SK-N-SH (cell line): ENCODE results near the gene KISS1R. TPM values are rescaled to one million over a fixed set of nuclear protein-coding genes. Genes with fewer than 3 reads are reported as not detected.

Experiments used
- CTCF ChIA-PET: fragments of 300-600, 350-600 bp; formaldehyde crosslinking; extraction: SDS; loops from one replicate; lab custom pipeline; 2021; lab: Yijun Ruan, JAX
- POLR2A ChIA-PET: fragments of 350-600 bp; sonication (Branson Sonifier 250); formaldehyde crosslinking; extraction: SDS; loops from one replicate; lab custom pipeline; 2020; ENCODE audit warnings: antibody characterized with exemption, inconsistent platforms; lab: Yijun Ruan, JAX
- DNase-seq: peaks from one replicate; pipeline ENCODE4 v3.0.0; 2012
- H2AFZ ChIP-seq: fragments of 200-600 bp; sonication (generic); 2 replicates; pipeline ENCODE4 v1.8.1; 2016; ENCODE audit warnings: antibody characterized with exemption, mild to moderate bottlenecking, low read depth
- H3F3A ChIP-seq: fragments of 200-600 bp; sonication (generic); replicated peaks from 2 replicates; pipeline ENCODE3; 2016; ENCODE audit warnings: antibody characterized with exemption, mild to moderate bottlenecking; ENCODE audit not compliant: insufficient read depth
- H3K27ac ChIP-seq, 2 experiments: fragments of 200-500 bp in 1 of 2; fragments of 200-600 bp in 1 of 2; sonication (Bioruptor generic) in 1 of 2; sonication (generic), shearing (Covaris generic) in 1 of 2; 2 replicates each; pipeline versions ENCODE4 v1.5.1 to v1.6.1; 2014 to 2016; ENCODE audit warnings: low read depth in 2 of 2, inconsistent platforms in 1 of 2, low read length in 1 of 2, mild to moderate bottlenecking in 1 of 2, mixed read lengths in 1 of 2
- H3K27me3 ChIP-seq: fragments of 200-600 bp; sonication (generic), shearing (Covaris generic); 2 replicates; pipeline ENCODE4 v1.6.1; 2016; ENCODE audit warnings: mixed run types; ENCODE audit not compliant: insufficient read depth
- H3K36me3 ChIP-seq, 2 experiments: fragments of 200-500 bp in 1 of 2; fragments of 200-600 bp in 1 of 2; sonication (Bioruptor generic) in 1 of 2; sonication (generic) in 1 of 2; replicated peaks in 1 of 2; 2 replicates each; pipeline versions ENCODE3 to v1.5.1; 2014 to 2016; ENCODE audit warnings: low read length in 1 of 2, mild to moderate bottlenecking in 1 of 2; ENCODE audit not compliant: insufficient read depth in 2 of 2, control insufficient read depth in 1 of 2
- H3K4me1 ChIP-seq, 2 experiments: fragments of 200-500 bp in 1 of 2; fragments of 200-600 bp in 1 of 2; sonication (Bioruptor generic) in 1 of 2; sonication (generic), shearing (Covaris generic) in 1 of 2; 2 replicates each; pipeline versions ENCODE4 v1.5.1 to v1.6.1; 2014 to 2016; ENCODE audit warnings: low read depth in 1 of 2, low read length in 1 of 2, mixed run types in 1 of 2; ENCODE audit not compliant: insufficient read depth in 2 of 2, control insufficient read depth in 1 of 2
- H3K4me2 ChIP-seq: fragments of 200-600 bp; sonication (generic), shearing (Covaris generic); 2 replicates; pipeline ENCODE4 v1.6.1; 2017; ENCODE audit warnings: mixed run types
- H3K4me3 ChIP-seq, 2 experiments: fragments of 200-500 bp in 1 of 2; fragments of 200-600 bp in 1 of 2; sonication (Bioruptor generic) in 1 of 2; sonication (generic), shearing (Covaris generic) in 1 of 2; 2 replicates each; pipeline versions ENCODE4 v1.5.1 to v1.8.1; 2014 to 2016; ENCODE audit warnings: low read depth in 2 of 2, inconsistent platforms in 1 of 2, low read length in 1 of 2, mild to moderate bottlenecking in 1 of 2, mixed read lengths in 1 of 2, moderate library complexity in 1 of 2
- H3K79me2 ChIP-seq: fragments of 200-600 bp; sonication (generic); 2 replicates; pipeline ENCODE4 v1.8.1; 2017; ENCODE audit warnings: mild to moderate bottlenecking; ENCODE audit not compliant: insufficient read depth
- H3K9ac ChIP-seq: fragments of 200-600 bp; sonication (generic); 2 replicates; pipeline ENCODE4 v1.6.1; 2017; ENCODE audit warnings: mixed run types
- H3K9me2 ChIP-seq: fragments of 200-600 bp; sonication (generic); 2 replicates; pipeline ENCODE4 v1.6.1; 2017; ENCODE audit warnings: mixed run types
- H3K9me3 ChIP-seq: fragments of 200-600 bp; sonication (generic); 2 replicates; pipeline ENCODE4 v1.6.1; 2017; ENCODE audit warnings: mixed run types, mild to moderate bottlenecking, moderate library complexity
- H4K20me1 ChIP-seq: fragments of 200-600 bp; sonication (generic); 2 replicates; pipeline ENCODE4 v1.6.1; 2017; ENCODE audit warnings: mild to moderate bottlenecking, mixed run types; ENCODE audit not compliant: insufficient read depth
- CHD2 ChIP-seq: fragments of 150-350 bp; IDR thresholded peaks from 2 replicates; pipeline ENCODE4 v1.6.1; 2018; ENCODE audit warnings: low read length; ENCODE audit not compliant: partially characterized antibody
- EP300 ChIP-seq, 2 experiments: IDR thresholded peaks; 2 replicates each; pipeline versions ENCODE4 v1.4.0 to v1.6.1; 2012; ENCODE audit warnings: borderline replicate concordance in 1 of 2, low read depth in 1 of 2, low read length in 1 of 2
- EZH2phosphoT487 ChIP-seq: fragments of 200-600 bp; sonication (generic); IDR thresholded peaks from 2 replicates; pipeline ENCODE4 v1.6.1; 2017; ENCODE audit warnings: low read depth, mixed run types, mild to moderate bottlenecking, antibody characterized with exemption, moderate library complexity, borderline replicate concordance
- FOXJ3 ChIP-seq: sonication (generic); formaldehyde crosslinking; IDR thresholded peaks from 2 replicates; pipeline ENCODE4 v1.5.1; 2020; ENCODE audit warnings: mild to moderate bottlenecking, missing genetic modification reagents
- FOXM1 ChIP-seq: IDR thresholded peaks from 2 replicates; pipeline ENCODE4 v1.4.0; 2012; ENCODE audit warnings: low read depth, mild to moderate bottlenecking
- GABPA ChIP-seq: IDR thresholded peaks from 2 replicates; pipeline ENCODE4 v1.4.0; 2012; ENCODE audit warnings: low read depth, mild to moderate bottlenecking
- GATA2 ChIP-seq: sonication (generic); formaldehyde crosslinking; IDR thresholded peaks from 2 replicates; pipeline ENCODE4 v1.5.0; 2020; ENCODE audit warnings: mild to moderate bottlenecking, missing genetic modification reagents
- JUND ChIP-seq: IDR thresholded peaks from 2 replicates; pipeline ENCODE4 v1.4.0; 2012
- MEF2A ChIP-seq: IDR thresholded peaks from 2 replicates; pipeline ENCODE4 v1.4.0; 2012; ENCODE audit warnings: low read depth, borderline replicate concordance
- MXI1 ChIP-seq: IDR thresholded peaks from 2 replicates; pipeline ENCODE4 v1.6.1; 2012; ENCODE audit warnings: mild to moderate bottlenecking, low read depth, low read length, improper control_type of control experiment
- NFIC ChIP-seq: IDR thresholded peaks from 2 replicates; pipeline ENCODE4 v1.4.0; 2012; ENCODE audit warnings: borderline replicate concordance
- NRF1 ChIP-seq: IDR thresholded peaks from 2 replicates; pipeline ENCODE4 v1.6.1; 2012; ENCODE audit warnings: low read depth, mild to moderate bottlenecking, low read length
- POLR2AphosphoS5 ChIP-seq: IDR thresholded peaks from 2 replicates; pipeline ENCODE4 v1.6.1; 2012; ENCODE audit warnings: low read depth, low read length
- RCOR1 ChIP-seq: fragments of 150-350 bp; IDR thresholded peaks from 2 replicates; pipeline ENCODE4 v1.6.1; 2017; ENCODE audit warnings: antibody characterized with exemption, low read length
- RFX5 ChIP-seq: IDR thresholded peaks from 2 replicates; pipeline ENCODE4 v1.6.1; 2012; ENCODE audit warnings: mild to moderate bottlenecking, improper control_type of control experiment, low read length
- SIN3A ChIP-seq: IDR thresholded peaks from 2 replicates; pipeline ENCODE4 v1.6.1; 2012; ENCODE audit warnings: low read depth, mild to moderate bottlenecking, low read length, moderate library complexity, borderline replicate concordance
- TCF12 ChIP-seq: IDR thresholded peaks from 2 replicates; pipeline ENCODE4 v1.4.0; 2012
- TEAD4 ChIP-seq: IDR thresholded peaks from 2 replicates; pipeline ENCODE4 v1.4.0; 2012; ENCODE audit warnings: mild to moderate bottlenecking, borderline replicate concordance; ENCODE audit not compliant: insufficient read depth
- WGBS: methylation state at CpG from one replicate; pipeline ENCODE4 v1.1.6; 2017; ENCODE audit warnings: low lambda C conversion rate; 5-methylcytosine and 5-hydroxymethylcytosine counted together
- polyA plus RNA-seq, 3 experiments: library from polyadenylated mRNA; depleted of rRNA; stranded (reverse); fragments of >200 nt; gene quantifications; 2 replicates each; pipeline ENCODE4 v1.2.3, GENCODE V29; 2012
- TF ChIP-seq, protein P1 (sequence below): IDR thresholded peaks from 2 replicates; pipeline ENCODE4; 2012
- TF ChIP-seq, protein P2 (sequence below): IDR thresholded peaks from 2 replicates; pipeline ENCODE4 v1.4.0; 2012; ENCODE audit warnings: low read depth
- TF ChIP-seq, protein P3 (sequence below): fragments of 150-350 bp; IDR thresholded peaks from 2 replicates; pipeline ENCODE4 v1.6.1; 2017; ENCODE audit warnings: antibody characterized with exemption, low read length, low read depth, borderline replicate concordance
- TF ChIP-seq, protein P4 (sequence below): IDR thresholded peaks from 2 replicates; pipeline ENCODE4 v1.4.0; 2012; ENCODE audit warnings: low read depth, borderline replicate concordance
- TF ChIP-seq, protein P5 (sequence below): IDR thresholded peaks from 2 replicates; pipeline ENCODE4 v1.6.1; 2012; ENCODE audit warnings: mild to moderate bottlenecking, low read depth, low read length, moderate library complexity
- TF ChIP-seq, protein P6 (sequence below): IDR thresholded peaks from 2 replicates; pipeline ENCODE4 v1.4.0; 2012; ENCODE audit warnings: low read depth, borderline replicate concordance

KISS1R gene
- polyA plus RNA-seq, 1 of the 3 experiments (the other 2 are of a cell fraction), result not detected

DNA sequence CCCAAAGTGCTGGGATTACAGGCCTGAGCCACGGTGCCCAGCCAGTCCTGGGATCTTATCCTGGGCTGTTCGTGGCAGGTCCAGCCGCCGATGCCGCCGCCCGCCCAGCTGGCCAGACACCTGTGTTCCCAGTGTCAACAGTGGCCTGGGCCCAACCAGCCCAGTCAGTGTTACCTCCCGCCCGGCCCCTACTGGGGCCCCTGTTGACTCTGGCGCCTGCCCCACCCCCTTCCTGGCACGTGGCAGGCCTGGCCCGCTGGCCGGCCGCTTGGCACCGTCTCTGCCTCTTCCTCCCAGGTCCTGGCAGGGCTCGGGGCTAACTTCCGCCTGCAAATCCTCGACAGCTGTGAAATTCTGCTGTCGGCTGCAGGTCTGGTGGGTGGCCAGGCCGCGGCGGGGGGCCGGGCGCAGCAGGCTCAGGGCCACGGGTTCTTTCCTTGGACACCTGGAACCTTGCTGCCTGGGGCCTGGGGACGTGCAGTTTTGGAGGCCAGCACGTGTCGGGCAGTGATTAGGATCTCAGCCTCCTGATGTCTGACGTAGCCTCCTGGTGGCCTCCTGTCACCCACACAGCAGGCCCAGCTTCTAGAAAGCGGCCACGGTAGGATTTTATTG is 17.8 kb downstream of the KISS1R start:
- peaks cover 13 to 48% of the 10 kb centered on the region in 2 experiments; a peak in 2 of 4 replicates for H3K4me1 ChIP-seq
- WGBS, result 53% methylated on average over 21 of the region's 31 CpGs
- H3F3A ChIP-seq, result peaks cover 2% of the 10 kb centered on the region
- H3K9me2 ChIP-seq, result no peaks in the 10 kb centered on the region
- H3K79me2 ChIP-seq, result peaks cover 33% of the 10 kb centered on the region
- H3K36me3 ChIP-seq, result peaks cover 0 to under 1% of the 10 kb centered on the region in 2 experiments
- H3K4me2 ChIP-seq, result peak overlapping the region; percentile 37; the same call in 1 of the 2 replicates
- peaks cover 9% of the 10 kb centered on the region for H4K20me1 ChIP-seq
- H3K27me3 ChIP-seq, result no peaks in the 10 kb centered on the region
- peak; percentile 85 for DNase-seq
- peak overlapping the region in 1 of 2 experiments; percentile 89; a peak in 3 of 4 replicates for H3K27ac ChIP-seq
- ChIA-PET CTCF (interaction anchor here (0.8 to 1.4 kb wide), 3 partner anchors 10 to 49 kb away, joined by 4 to 5 read pairs (median 5); partner anchors contain the start of gene WDR18), POLR2A (interaction anchor here (0.9 kb wide), 1 partner anchor 49 kb away, joined by 3 read pairs; the partner anchor contains the start of gene WDR18)
- no peak overlapping the region for H2AFZ ChIP-seq
- H3K9me3 ChIP-seq, result no peaks in the 10 kb centered on the region
- H3K9ac ChIP-seq, result no peak overlapping the region
- no peak overlapping the region for H3K4me3 ChIP-seq
- TF ChIP-seq MXI1, result peak; percentile 85
- TF ChIP-seq, protein P1, sequence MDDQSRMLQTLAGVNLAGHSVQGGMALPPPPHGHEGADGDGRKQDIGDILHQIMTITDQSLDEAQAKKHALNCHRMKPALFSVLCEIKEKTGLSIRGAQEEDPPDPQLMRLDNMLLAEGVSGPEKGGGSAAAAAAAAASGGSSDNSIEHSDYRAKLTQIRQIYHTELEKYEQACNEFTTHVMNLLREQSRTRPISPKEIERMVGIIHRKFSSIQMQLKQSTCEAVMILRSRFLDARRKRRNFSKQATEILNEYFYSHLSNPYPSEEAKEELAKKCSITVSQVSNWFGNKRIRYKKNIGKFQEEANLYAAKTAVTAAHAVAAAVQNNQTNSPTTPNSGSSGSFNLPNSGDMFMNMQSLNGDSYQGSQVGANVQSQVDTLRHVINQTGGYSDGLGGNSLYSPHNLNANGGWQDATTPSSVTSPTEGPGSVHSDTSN, result no peak
- TF ChIP-seq, protein P2, sequence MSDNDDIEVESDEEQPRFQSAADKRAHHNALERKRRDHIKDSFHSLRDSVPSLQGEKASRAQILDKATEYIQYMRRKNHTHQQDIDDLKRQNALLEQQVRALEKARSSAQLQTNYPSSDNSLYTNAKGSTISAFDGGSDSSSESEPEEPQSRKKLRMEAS, result peak; percentile 93
- peak; percentile 71 for TF ChIP-seq TCF12
- TF ChIP-seq TEAD4, result no peak
- TF ChIP-seq FOXM1, result no peak
- TF ChIP-seq POLR2AphosphoS5, result no peak
- TF ChIP-seq JUND, result no peak
- TF ChIP-seq, protein P3, sequence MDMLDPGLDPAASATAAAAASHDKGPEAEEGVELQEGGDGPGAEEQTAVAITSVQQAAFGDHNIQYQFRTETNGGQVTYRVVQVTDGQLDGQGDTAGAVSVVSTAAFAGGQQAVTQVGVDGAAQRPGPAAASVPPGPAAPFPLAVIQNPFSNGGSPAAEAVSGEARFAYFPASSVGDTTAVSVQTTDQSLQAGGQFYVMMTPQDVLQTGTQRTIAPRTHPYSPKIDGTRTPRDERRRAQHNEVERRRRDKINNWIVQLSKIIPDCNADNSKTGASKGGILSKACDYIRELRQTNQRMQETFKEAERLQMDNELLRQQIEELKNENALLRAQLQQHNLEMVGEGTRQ, result no peak
- peak; percentile 18 to 78; a peak in 3 of 4 replicates for TF ChIP-seq EP300 (IDR thresholded peaks at IDR 0.05; ENCODE audit: borderline replicate concordance in 1 of 2, low read depth in 1 of 2, low read length in 1 of 2)
- TF ChIP-seq CHD2, result peak; percentile 78
- TF ChIP-seq EZH2phosphoT487, result no peak
- TF ChIP-seq FOXJ3 (CRISPR knock-in tag), result peak; percentile 91; the same call in 1 of the 2 replicates
- TF ChIP-seq RFX5, result no peak
- TF ChIP-seq GATA2 (CRISPR knock-in tag), result peak; percentile 94
- TF ChIP-seq NFIC, result peak; percentile 71
- 0 out of 2 replicates have a peak, but pooled peaks have one; percentile 28 for TF ChIP-seq GABPA
- peak; percentile 24; the same call in 1 of the 2 replicates for TF ChIP-seq RCOR1
- TF ChIP-seq, protein P4, sequence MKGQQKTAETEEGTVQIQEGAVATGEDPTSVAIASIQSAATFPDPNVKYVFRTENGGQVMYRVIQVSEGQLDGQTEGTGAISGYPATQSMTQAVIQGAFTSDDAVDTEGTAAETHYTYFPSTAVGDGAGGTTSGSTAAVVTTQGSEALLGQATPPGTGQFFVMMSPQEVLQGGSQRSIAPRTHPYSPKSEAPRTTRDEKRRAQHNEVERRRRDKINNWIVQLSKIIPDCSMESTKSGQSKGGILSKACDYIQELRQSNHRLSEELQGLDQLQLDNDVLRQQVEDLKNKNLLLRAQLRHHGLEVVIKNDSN, result peak; percentile 56
- TF ChIP-seq NRF1, result no peak
- TF ChIP-seq, protein P5, sequence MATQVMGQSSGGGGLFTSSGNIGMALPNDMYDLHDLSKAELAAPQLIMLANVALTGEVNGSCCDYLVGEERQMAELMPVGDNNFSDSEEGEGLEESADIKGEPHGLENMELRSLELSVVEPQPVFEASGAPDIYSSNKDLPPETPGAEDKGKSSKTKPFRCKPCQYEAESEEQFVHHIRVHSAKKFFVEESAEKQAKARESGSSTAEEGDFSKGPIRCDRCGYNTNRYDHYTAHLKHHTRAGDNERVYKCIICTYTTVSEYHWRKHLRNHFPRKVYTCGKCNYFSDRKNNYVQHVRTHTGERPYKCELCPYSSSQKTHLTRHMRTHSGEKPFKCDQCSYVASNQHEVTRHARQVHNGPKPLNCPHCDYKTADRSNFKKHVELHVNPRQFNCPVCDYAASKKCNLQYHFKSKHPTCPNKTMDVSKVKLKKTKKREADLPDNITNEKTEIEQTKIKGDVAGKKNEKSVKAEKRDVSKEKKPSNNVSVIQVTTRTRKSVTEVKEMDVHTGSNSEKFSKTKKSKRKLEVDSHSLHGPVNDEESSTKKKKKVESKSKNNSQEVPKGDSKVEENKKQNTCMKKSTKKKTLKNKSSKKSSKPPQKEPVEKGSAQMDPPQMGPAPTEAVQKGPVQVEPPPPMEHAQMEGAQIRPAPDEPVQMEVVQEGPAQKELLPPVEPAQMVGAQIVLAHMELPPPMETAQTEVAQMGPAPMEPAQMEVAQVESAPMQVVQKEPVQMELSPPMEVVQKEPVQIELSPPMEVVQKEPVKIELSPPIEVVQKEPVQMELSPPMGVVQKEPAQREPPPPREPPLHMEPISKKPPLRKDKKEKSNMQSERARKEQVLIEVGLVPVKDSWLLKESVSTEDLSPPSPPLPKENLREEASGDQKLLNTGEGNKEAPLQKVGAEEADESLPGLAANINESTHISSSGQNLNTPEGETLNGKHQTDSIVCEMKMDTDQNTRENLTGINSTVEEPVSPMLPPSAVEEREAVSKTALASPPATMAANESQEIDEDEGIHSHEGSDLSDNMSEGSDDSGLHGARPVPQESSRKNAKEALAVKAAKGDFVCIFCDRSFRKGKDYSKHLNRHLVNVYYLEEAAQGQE, result no peak
- 0 out of 2 replicates have a peak, but pooled peaks have one; percentile 50 for TF ChIP-seq SIN3A
- TF ChIP-seq MEF2A, result no peak
- TF ChIP-seq, protein P6, sequence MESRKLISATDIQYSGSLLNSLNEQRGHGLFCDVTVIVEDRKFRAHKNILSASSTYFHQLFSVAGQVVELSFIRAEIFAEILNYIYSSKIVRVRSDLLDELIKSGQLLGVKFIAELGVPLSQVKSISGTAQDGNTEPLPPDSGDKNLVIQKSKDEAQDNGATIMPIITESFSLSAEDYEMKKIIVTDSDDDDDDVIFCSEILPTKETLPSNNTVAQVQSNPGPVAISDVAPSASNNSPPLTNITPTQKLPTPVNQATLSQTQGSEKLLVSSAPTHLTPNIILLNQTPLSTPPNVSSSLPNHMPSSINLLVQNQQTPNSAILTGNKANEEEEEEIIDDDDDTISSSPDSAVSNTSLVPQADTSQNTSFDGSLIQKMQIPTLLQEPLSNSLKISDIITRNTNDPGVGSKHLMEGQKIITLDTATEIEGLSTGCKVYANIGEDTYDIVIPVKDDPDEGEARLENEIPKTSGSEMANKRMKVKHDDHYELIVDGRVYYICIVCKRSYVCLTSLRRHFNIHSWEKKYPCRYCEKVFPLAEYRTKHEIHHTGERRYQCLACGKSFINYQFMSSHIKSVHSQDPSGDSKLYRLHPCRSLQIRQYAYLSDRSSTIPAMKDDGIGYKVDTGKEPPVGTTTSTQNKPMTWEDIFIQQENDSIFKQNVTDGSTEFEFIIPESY, result no peak
